Measurements from ENCODE around the gene OSBPL10. TPM values are rescaled to one million over a fixed set of nuclear protein-coding genes. Genes with fewer than 3 reads are reported as not detected.

The OSBPL10 gene
- total and polyA plus RNA-seq, 7 donors: 2.3 to 77.7 (median 8.5) TPM

GRCh38 chr3:31652296-31652695 is 328.8 kb downstream of the OSBPL10 start:
- Histone ChIP-seq H3K27me3 (no peaks in the 10 kb centered on the region), H3K9me3 (peaks cover 0 to 36% (median 19%) of the 10 kb centered on the region in 4 donors)
- intact Hi-C loops (cut with DNase I): no loop called here

GRCh38 chr3:31648286-31648968 is 332.6 kb downstream of the OSBPL10 start:
- Histone ChIP-seq H3K27me3 (no peaks in the 10 kb centered on the region), H3K4me3 (no peak overlapping the region), H3K36me3 (peaks cover 0 to 13% (median 0%) of the 10 kb centered on the region in 4 donors), H3K27ac (no peak overlapping the region), H3K9me3 (peaks cover 0 to 18% (median 8%) of the 10 kb centered on the region in 4 donors), H3K4me1 (no peaks in the 10 kb centered on the region)
- DNase-seq: no peak
- WGBS, 2 donors: 98% methylated on average over 4 of the region's 4 CpGs
- intact Hi-C loops (cut with DNase I): no loop called here
- TF ChIP-seq POLR2A (IDR thresholded peaks at IDR 0.05): no peak
- TF ChIP-seq POLR2AphosphoS5 (IDR thresholded peaks at IDR 0.05): no peak
- no peak for TF ChIP-seq EP300 (IDR thresholded peaks at IDR 0.05)
- no peak for TF ChIP-seq CTCF (IDR thresholded peaks at IDR 0.05)

More at GRCh38 chr3:31652296-31652695, 328.8 kb downstream of the OSBPL10 start:
- H3K4me1 ChIP-seq: no peaks in the 10 kb centered on the region
- no peak for DNase-seq
- H3K27ac ChIP-seq: no peak overlapping the region
- H3K4me3 ChIP-seq: no peak overlapping the region
- TF ChIP-seq CTCF (IDR thresholded peaks at IDR 0.05) (no peak), POLR2AphosphoS5 (IDR thresholded peaks at IDR 0.05) (no peak), POLR2A (IDR thresholded peaks at IDR 0.05) (no peak), EP300 (IDR thresholded peaks at IDR 0.05) (no peak)
- H3K36me3 ChIP-seq: peaks cover 0 to 10% (median 0%) of the 10 kb centered on the region in 4 donors

GRCh38 chr3:31645256-31645655 is 335.8 kb downstream of the OSBPL10 start:
- H3K4me1 ChIP-seq: no peaks in the 10 kb centered on the region
- no peak for DNase-seq
- peaks cover 0 to 13% (median 0%) of the 10 kb centered on the region in 4 donors for H3K36me3 ChIP-seq
- H3K9me3 ChIP-seq: peaks cover 0 to 9% (median 0%) of the 10 kb centered on the region in 4 donors
- no peak overlapping the region for H3K27ac ChIP-seq
- H3K27me3 ChIP-seq: no peaks in the 10 kb centered on the region
- no peak for TF ChIP-seq EP300 (IDR thresholded peaks at IDR 0.05)
- no peak for TF ChIP-seq POLR2AphosphoS5 (IDR thresholded peaks at IDR 0.05)
- no peak for TF ChIP-seq POLR2A (IDR thresholded peaks at IDR 0.05)
- no peak for TF ChIP-seq CTCF (IDR thresholded peaks at IDR 0.05)
- intact Hi-C loops (cut with DNase I): no loop called here
- WGBS, 2 donors: 94 to 98% methylated on average over 5 of the region's 5 CpGs
- H3K4me3 ChIP-seq: no peak overlapping the region

- TF ChIP-seq CTCF (IDR thresholded peaks at IDR 0.05) (no peak), EP300 (IDR thresholded peaks at IDR 0.05) (no peak), POLR2AphosphoS5 (IDR thresholded peaks at IDR 0.05) (no peak)
- 95% methylated on average over 1 of the region's 1 CpG for WGBS, 2 donors
- intact Hi-C loops (cut with DNase I): no loop called here
These were observed 341.2 kb downstream of the OSBPL10 start for GRCh38 chr3:31639828-31640227.

More at GRCh38 chr3:31639828-31640227, 341.2 kb downstream of the OSBPL10 start:
- H3K36me3 ChIP-seq: peaks cover 0 to 11% (median 0%) of the 10 kb centered on the region in 4 donors
- H3K4me3 ChIP-seq: no peak overlapping the region
- H3K27ac ChIP-seq: no peak overlapping the region
- no peaks in the 10 kb centered on the region for H3K27me3 ChIP-seq
- no peak for DNase-seq
- no peaks in the 10 kb centered on the region for H3K9me3 ChIP-seq
- peaks cover 0 to 20% (median 6%) of the 10 kb centered on the region in 4 donors for H3K4me1 ChIP-seq
